PC-3 (cell line): ENCODE measurements around the gene ZCCHC10. TPM values are rescaled to one million over a fixed set of nuclear protein-coding genes. Genes with fewer than 3 reads are reported as not detected.

Source experiments
- ATAC-seq: fragments of 200-7000 bp; cut with Tn5 transposase; 2 replicates; pipeline ENCODE4 v1.9.1; 2020; ENCODE audit warnings: mild to moderate bottlenecking, moderate library complexity
- BruUV-seq: library from RNA; stranded (reverse); fragments of 400-500 nt; replicated peaks from 2 replicates; lab custom pipeline; 2021; lab: Mats Ljungman, UMichigan
- CTCF ChIA-PET: fragments of 300-600 bp; sonication (Branson Sonifier 250); formaldehyde crosslinking; loops from one replicate; lab custom pipeline; 2022; ENCODE audit warnings: antibody characterized with exemption; lab: Charles Lee
- POLR2A ChIA-PET: fragments of 300-600 bp; sonication (Branson Sonifier 250); formaldehyde crosslinking; loops from one replicate; lab custom pipeline; 2022; ENCODE audit warnings: antibody characterized with exemption; ENCODE audit not compliant: unreplicated experiment; lab: Charles Lee
- DNase-seq: peaks from one replicate; pipeline ENCODE4 v3.0.0-alpha.2; 2015
- H2AFZ ChIP-seq: fragments of 300-600 bp; sonication (generic); 2 replicates; pipeline ENCODE4 v1.6.0; 2016; ENCODE audit warnings: antibody characterized with exemption, low read length
- H3F3A ChIP-seq: fragments of 300-600 bp; sonication (generic); one replicate; pipeline ENCODE4 v1.6.0; 2017; ENCODE audit warnings: antibody characterized with exemption, low read length, control low read depth, mild to moderate bottlenecking; ENCODE audit not compliant: unreplicated experiment
- H3K27ac ChIP-seq: fragments of 300-600 bp; sonication (generic); 2 replicates; pipeline ENCODE4 v1.5.1; 2016; ENCODE audit warnings: mild to moderate bottlenecking, low read length
- H3K27me3 ChIP-seq: fragments of 300-600 bp; sonication (generic); 2 replicates; pipeline ENCODE4 v1.6.1; 2016; ENCODE audit warnings: low read length, mixed read lengths
- H3K36me3 ChIP-seq: fragments of 300-600 bp; sonication (generic); 2 replicates; pipeline ENCODE4 v1.6.1; 2016; ENCODE audit warnings: low read depth, mixed run types, low read length, mixed read lengths
- H3K4me1 ChIP-seq: fragments of 300-600 bp; sonication (generic); 2 replicates; pipeline ENCODE4 v1.5.1; 2016; ENCODE audit warnings: low read length; ENCODE audit not compliant: insufficient read depth
- H3K4me2 ChIP-seq: fragments of 300-600 bp; sonication (generic); 2 replicates; pipeline ENCODE4 v1.6.0; 2016; ENCODE audit warnings: low read length
- H3K4me3 ChIP-seq: fragments of 300-600 bp; sonication (generic); 2 replicates; pipeline ENCODE4 v1.5.1; 2016; ENCODE audit warnings: mild to moderate bottlenecking, low read length, mixed read lengths
- H3K79me2 ChIP-seq: fragments of 300-600 bp; sonication (generic); 2 replicates; pipeline ENCODE4 v1.6.1; 2017; ENCODE audit warnings: low read length, mixed read lengths
- H3K9ac ChIP-seq: fragments of 300-600 bp; sonication (generic); 2 replicates; pipeline ENCODE4 v1.6.0; 2016; ENCODE audit warnings: mild to moderate bottlenecking, low read length
- H3K9me2 ChIP-seq: fragments of 300-600 bp; sonication (generic); replicated peaks from 2 replicates; pipeline ENCODE4 v1.6.1; 2016; ENCODE audit warnings: mixed run types, low read length, mixed read lengths
- H3K9me3 ChIP-seq: fragments of 300-600 bp; sonication (generic); 2 replicates; pipeline ENCODE4 v1.6.1; 2016; ENCODE audit warnings: low read length, mixed read lengths
- H4K20me1 ChIP-seq: fragments of 300-600 bp; sonication (generic); 2 replicates; pipeline ENCODE4 v1.6.1; 2016; ENCODE audit warnings: low read length, mixed read lengths
- CTCF ChIP-seq: fragments of 300-600 bp; sonication (generic); conservative IDR thresholded peaks from 2 replicates; pipeline ENCODE4 v1.5.1; 2017; ENCODE audit warnings: antibody characterized with exemption, low read depth, mild to moderate bottlenecking, low read length
- EZH2 ChIP-seq: fragments of 300-600 bp; sonication (generic); IDR thresholded peaks from one replicate; pipeline ENCODE4 v1.6.1; 2017; ENCODE audit warnings: antibody characterized with exemption, mild to moderate bottlenecking, low read length; ENCODE audit not compliant: unreplicated experiment
- EZH2phosphoT487 ChIP-seq: fragments of 300-600 bp; sonication (generic); IDR thresholded peaks from 2 replicates; pipeline ENCODE4 v1.6.1; 2018; ENCODE audit warnings: mild to moderate bottlenecking, antibody characterized with exemption, low read length, borderline replicate concordance
- intact Hi-C: fragments of 100-400 bp; cut with micrococcal nuclease; formaldehyde crosslinking; loops from 2 replicates; pipeline ENCODE4 v1.9.0; 2023
- total RNA-seq: library from RNA; depleted of rRNA; stranded (reverse); fragments of >200 nt; gene quantifications from 2 replicates; pipeline ENCODE4 v1.2.3, GENCODE V29; 2014

ZCCHC10 gene
- total RNA-seq, 1 experiment from 2014 or later = 6.1 TPM

- Histone ChIP-seq H3K9ac (no peak overlapping the region), H3F3A (no peaks in the 10 kb centered on the region), H3K27ac (no peak overlapping the region), H3K27me3 (no peaks in the 10 kb centered on the region), H3K9me3 (no peaks in the 10 kb centered on the region), H3K4me3 (no peak overlapping the region), H3K4me2 (no peak overlapping the region), H3K79me2 (no peaks in the 10 kb centered on the region), H3K9me2 (no peaks in the 10 kb centered on the region), H3K4me1 (0 out of 2 replicates have a peak, but pooled peaks cover 4% of the 10 kb centered on the region), H3K36me3 (no peaks in the 10 kb centered on the region), H2AFZ (no peak overlapping the region), H4K20me1 (no peaks in the 10 kb centered on the region)
- BruUV-seq = no TSS peak
- ATAC-seq (no peak), DNase-seq (no peak)
- ChIA-PET CTCF (no interaction called here), POLR2A (no interaction called here)
- TF ChIP-seq EZH2 (no peak), CTCF (no peak), EZH2phosphoT487 (no peak)
- intact Hi-C loops = no loop called here
Observed at GRCh38 chr5:132981288-132981687, 45.1 kb downstream of the ZCCHC10 start.

GRCh38 chr5:132979976-132980375 lies 46.4 kb downstream of the ZCCHC10 start:
- no peaks in the 10 kb centered on the region for H4K20me1 ChIP-seq
- ATAC-seq (no peak), DNase-seq (no peak)
- no peaks in the 10 kb centered on the region for H3F3A ChIP-seq
- TF ChIP-seq EZH2 = no peak
- no peak for TF ChIP-seq CTCF
- no peak for TF ChIP-seq EZH2phosphoT487
- H3K4me1 ChIP-seq = 0 out of 2 replicates have a peak, but pooled peaks cover 4% of the 10 kb centered on the region
- no TSS peak for BruUV-seq
- no peak overlapping the region for H3K4me2 ChIP-seq
- ChIA-PET CTCF (no interaction called here), POLR2A (interaction anchor here (0.6 kb wide), 1 partner anchor 72 kb away, joined by 5 read pairs; no protein-coding TSS in a partner anchor)
- no peaks in the 10 kb centered on the region for H3K36me3 ChIP-seq
- H3K9ac ChIP-seq = no peak overlapping the region
- H3K9me2 ChIP-seq = no peaks in the 10 kb centered on the region
- H2AFZ ChIP-seq = no peak overlapping the region
- intact Hi-C loops = no loop called here
- no peaks in the 10 kb centered on the region for H3K9me3 ChIP-seq
- no peak overlapping the region for H3K27ac ChIP-seq
- no peaks in the 10 kb centered on the region for H3K27me3 ChIP-seq
- H3K4me3 ChIP-seq = no peak overlapping the region
- no peaks in the 10 kb centered on the region for H3K79me2 ChIP-seq

GRCh38 chr5:132979367-132979940 lies 46.9 kb downstream of the ZCCHC10 start:
- Histone ChIP-seq H3K9me2 (no peaks in the 10 kb centered on the region), H4K20me1 (no peaks in the 10 kb centered on the region), H3K9ac (no peak overlapping the region), H3K79me2 (no peaks in the 10 kb centered on the region), H3K27ac (peak overlapping the region; percentile 28), H3K4me2 (peak overlapping the region; percentile 38; the same call in 1 of the 2 replicates), H3K9me3 (no peaks in the 10 kb centered on the region), H3K36me3 (no peaks in the 10 kb centered on the region), H3K4me3 (no peak overlapping the region), H3K4me1 (0 out of 2 replicates have a peak, but pooled peaks cover 4% of the 10 kb centered on the region), H3K27me3 (no peaks in the 10 kb centered on the region), H2AFZ (no peak overlapping the region), H3F3A (no peaks in the 10 kb centered on the region)
- ATAC-seq = peak; percentile 92
- POLR2A ChIA-PET = interaction anchor here (0.6 kb wide), 1 partner anchor 72 kb away, joined by 5 read pairs; no protein-coding TSS in a partner anchor
- CTCF ChIA-PET = no interaction called here
- peak; percentile 70 for DNase-seq
- TF ChIP-seq EZH2phosphoT487 (no peak), EZH2 (no peak), CTCF (no peak)
- intact Hi-C loops = no loop called here
- no TSS peak for BruUV-seq
